ENCODE measurements around the gene UBIAD1.
"Not testable (repeated sequence)": the region's sequence is repeated elsewhere in the genome, so short reads cannot be mapped to it uniquely, and the experiment has no call there.

Gene UBIAD1

DNA sequence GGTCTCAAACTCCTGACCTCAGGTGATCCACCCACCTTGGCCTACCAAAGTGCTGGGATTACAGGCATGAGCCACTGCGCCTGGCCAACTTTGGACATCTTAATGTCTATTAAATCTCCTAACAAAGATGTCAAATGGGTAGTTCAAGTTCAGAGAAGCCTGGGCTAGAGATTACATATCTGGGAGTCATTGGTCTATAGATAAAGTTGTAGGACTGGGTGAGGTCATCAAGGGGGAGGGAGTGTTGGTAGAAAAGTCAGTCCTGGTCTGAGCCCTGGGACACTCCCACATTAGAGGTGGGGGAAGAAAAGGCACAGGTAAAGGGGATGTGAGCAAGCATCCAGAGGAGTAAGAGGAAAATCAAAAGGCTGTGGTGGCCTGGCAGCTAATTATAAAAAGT, 6.6 kb downstream of the UBIAD1 start:
- DNase-seq: no peak

GRCh38 chr1:11280719-11281376, 7.8 kb downstream of the UBIAD1 start:
- no peak for DNase-seq

GRCh38 chr1:11281518-11282331, 8.7 kb downstream of the UBIAD1 start:
- no peak for DNase-seq

- no peak for DNase-seq
These were observed 10.2 kb downstream of the UBIAD1 start for GRCh38 chr1:11283151-11283550.

GRCh38 chr1:11284784-11285183, 11.8 kb downstream of the UBIAD1 start:
- no peak for DNase-seq

DNA sequence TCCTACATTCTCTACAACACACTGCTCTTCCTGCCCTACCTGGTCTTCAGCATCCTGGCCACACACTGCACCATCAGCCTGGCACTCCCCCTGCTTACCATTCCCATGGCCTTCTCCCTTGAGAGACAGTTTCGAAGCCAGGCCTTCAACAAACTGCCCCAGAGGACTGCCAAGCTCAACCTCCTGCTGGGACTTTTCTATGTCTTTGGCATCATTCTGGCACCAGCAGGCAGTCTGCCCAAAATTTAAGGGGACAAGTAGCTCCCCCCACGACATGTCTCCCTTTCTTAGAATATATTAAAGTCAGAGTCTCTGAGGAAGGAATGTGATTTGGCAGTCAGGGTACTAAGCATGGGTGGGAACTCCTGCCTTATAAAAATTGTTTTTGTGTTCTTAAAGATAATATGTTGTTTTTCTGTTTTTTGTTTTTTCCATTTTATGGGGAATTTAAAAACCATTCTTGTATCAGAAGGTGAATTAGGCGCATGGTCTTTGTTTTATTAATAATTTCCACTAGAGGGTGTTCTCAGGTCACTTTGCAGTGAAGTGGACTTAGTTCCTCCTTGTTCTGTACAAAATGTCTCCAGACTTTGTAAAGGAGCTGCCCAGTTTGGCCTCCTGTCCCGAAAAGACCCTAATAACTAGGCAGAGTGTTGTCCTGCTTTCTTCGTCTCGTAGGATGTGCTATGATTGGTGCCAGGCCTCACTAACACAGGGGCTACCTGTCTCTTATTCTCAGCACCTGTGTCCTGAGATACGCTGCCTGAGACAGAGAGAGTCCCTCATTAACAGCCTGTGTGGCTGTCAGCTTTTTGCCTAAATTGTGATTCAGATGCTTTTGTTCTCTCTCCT, 13.1 kb downstream of the UBIAD1 start:
- DNase-seq: peak in 21 of 56 donors; percentile 2 to 54 (median 13)

DNA sequence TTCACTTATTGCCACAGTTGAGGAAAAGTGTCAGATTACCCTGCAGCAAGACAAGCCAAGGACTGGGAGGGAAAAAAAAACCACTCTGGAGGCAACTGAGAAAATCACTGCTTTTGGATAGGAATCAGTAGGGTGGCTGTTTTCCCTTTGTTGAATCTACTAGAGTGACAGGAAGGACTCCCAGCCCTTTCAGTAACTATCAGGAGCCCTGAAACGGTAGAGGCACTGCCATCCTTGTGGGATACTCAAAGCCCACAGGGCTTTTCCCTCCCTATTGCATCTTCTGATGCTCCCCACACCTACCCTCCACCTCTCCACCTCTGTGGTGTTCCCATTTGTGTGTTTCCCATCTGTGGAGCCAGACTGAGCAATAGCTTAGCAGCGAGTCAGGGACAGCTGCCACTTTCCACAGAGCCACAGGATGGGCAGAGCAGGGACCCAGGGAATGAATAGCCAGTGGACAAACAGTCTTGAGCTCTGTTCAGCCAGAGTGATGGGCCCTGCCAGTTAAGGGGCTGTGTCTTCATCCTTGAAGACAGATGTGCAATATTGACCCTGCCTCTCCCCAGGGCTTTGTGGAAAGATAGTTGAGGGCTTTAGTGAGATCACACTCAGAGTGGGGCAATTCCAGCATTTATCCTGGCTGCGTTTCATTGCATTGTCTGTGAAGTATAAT, 13.9 kb downstream of the UBIAD1 start:
- DNase-seq: no peak

DNA sequence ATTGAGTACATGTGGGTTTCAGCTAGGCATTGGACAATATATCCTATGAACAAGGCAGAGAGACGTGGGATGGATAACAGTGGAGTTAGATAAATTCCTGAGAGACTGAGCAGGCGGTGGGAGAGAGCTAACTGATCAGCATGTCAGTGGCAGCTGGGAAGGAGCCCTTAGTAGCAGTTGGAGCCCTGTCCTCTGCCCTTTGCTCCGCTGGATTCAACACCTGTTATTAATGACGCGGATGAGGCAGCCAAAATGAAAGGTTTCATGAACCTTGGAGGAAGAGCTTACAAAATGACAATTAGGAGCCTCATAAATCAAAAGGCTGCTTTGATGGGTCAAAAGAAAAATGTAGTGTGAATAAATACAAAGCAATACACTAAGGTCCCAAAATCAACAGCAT, 16.1 kb downstream of the UBIAD1 start:
- DNase-seq: no peak

DNA sequence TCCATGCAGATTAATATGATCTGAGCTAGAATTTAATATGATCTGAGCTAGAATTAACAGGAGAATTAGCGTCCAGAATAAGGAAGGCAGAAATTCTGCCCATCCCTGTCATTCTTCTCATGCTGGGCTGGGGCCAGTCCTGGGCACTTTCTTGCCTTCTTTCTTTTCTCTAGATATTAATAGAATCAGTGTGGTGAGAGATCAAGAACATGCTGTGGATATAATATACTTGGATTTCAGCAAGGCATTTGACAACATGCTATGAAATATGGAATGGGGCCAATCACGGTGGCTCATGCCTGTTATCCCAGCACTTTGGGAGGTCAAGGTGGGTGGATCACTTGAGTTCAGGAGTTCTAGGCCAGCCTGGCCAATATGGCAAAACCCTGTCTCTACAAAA, 18.1 kb downstream of the UBIAD1 start:
- no peak for DNase-seq

GRCh38 chr1:11293856-11294255, 20.9 kb downstream of the UBIAD1 start:
- no peak for DNase-seq

DNA sequence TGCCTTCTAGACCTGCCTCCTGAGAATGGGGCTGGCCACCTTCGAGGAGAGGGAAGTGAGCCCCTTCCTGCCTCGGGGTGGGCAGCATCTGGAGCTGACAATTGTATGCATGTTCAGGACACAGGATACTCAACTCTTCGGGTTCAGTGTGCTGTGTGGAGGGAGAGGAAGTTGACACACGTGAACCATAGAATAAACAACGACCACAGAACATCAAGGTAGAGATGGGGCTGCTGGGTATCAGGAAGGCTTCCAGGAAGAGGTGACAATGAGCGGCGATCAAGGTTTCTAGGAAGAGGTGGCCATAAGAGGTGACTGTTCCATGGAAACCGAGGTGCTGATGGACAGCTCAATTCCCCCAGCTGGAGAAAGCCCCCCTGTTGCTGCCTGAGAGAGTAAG, 22.0 kb downstream of the UBIAD1 start:
- DNase-seq: no peak

DNA sequence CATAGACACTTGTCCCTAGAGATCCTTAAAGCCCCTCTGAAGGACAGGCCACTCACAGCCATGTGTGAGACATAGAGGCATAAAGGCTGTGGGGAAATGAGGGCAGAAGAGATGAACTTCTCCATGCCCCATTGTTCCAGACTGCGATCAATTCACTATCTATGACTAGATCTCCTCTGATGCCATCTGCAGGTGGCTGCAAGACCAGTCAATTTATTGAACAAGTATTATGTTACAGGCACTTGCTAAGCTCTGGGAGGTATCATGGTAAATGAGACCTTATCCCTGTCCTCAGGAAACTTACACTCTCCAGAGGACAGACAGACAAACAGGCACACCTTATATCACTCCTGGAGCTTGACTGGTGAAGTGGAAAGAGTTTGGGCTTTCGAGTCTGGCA, 22.9 kb downstream of the UBIAD1 start:
- no peak for DNase-seq

DNA sequence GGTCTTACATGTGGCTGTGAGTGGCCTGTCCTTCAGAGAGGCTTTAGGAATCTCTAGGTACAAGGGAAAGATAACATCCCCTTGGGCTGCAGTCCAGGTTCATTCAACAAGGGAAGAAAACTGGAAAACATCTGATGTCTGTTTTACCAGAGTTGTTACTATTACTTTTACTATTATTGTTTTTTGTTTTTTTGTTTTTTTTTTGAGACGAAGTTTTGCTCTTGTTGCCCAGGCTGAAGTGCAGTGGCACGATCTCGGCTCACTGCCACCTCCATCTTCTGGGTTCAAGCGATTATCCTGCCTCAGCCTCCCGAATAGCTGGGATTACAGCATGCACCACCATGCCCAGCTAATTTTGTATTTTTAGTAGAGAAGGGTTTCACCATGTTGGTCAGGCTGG, 24.8 kb downstream of the UBIAD1 start:
- DNase-seq: not testable (repeated sequence)

GRCh38 chr1:11298390-11299224, 25.6 kb downstream of the UBIAD1 start:
- DNase-seq: no peak

DNA sequence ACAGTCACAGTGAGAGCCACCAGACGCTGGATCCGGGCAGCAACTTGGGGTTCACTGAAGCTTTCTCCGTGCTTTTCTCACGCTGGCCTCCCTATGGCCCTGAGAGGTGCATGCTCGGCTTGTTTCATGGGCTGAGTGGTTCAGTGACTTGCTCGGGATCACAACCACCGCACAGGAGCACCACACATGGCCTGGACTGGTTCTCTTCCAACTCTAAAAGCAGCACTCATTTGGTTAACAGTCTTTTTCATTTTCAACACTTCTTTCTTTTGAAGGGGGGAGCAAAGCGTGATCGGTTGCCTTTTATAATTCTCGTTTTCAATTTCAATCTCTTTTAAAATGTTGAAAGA, 26.2 kb downstream of the UBIAD1 start:
- no peak for DNase-seq

GRCh38 chr1:11301601-11302000, 28.6 kb downstream of the UBIAD1 start:
- DNase-seq: peak in 47 of 56 donors; percentile 7 to 87 (median 51)

GRCh38 chr1:11302366-11302765, 29.4 kb downstream of the UBIAD1 start:
- no peak for DNase-seq

- DNase-seq: not testable (repeated sequence)
These were observed 32.5 kb downstream of the UBIAD1 start for GRCh38 chr1:11305516-11305915.

DNA sequence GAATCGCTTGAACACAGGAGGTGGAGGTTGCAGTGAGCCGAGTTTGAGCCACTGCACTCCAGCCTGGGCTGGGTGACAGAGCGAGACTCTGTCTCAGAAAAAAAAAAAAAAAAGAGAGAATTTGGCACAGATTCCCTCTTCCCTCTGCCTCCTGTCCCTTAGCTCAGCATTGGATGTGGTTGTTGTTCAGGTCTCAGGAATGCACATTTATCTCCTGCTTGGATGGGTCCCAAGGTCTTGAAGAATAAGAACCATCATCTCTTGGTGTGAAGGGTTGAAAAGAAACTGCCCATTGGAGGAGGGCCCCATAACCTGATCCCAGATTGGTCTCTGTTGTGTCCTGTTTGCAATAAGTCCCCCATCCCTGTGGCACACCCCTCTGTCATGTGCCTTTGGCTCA, 34.9 kb downstream of the UBIAD1 start:
- DNase-seq: no peak

GRCh38 chr1:11308699-11309224, 35.8 kb downstream of the UBIAD1 start:
- DNase-seq: no peak

Measured in amygdala (tissue), 56 donors.